Bladder microvascular endothelial cell (primary cell): ENCODE data around the gene GARIN6. TPM values are rescaled to one million over a fixed set of nuclear protein-coding genes. Genes with fewer than 3 reads are reported as not detected.

ENCODE experiments used
- total RNA-seq: library from RNA; depleted of rRNA; stranded (reverse); fragments of >200 nt; gene quantifications from 2 replicates; pipeline ENCODE4 v1.2.3, GENCODE V29; 2014

Gene GARIN6
- total RNA-seq: not detected in 2 replicates

GRCh38 chr12:99647453-99647852, at the start of gene GARIN6:
GARIN6 (plus strand) TSS chr12:99647753; CDS start chr12:99648175, 422 bp downstream.

